ENCODE results near the gene IL17RD.
"Not testable (repeated sequence)": the region's sequence is repeated elsewhere in the genome, so short reads cannot be mapped to it uniquely, and the experiment has no call there.

The IL17RD gene

DNA sequence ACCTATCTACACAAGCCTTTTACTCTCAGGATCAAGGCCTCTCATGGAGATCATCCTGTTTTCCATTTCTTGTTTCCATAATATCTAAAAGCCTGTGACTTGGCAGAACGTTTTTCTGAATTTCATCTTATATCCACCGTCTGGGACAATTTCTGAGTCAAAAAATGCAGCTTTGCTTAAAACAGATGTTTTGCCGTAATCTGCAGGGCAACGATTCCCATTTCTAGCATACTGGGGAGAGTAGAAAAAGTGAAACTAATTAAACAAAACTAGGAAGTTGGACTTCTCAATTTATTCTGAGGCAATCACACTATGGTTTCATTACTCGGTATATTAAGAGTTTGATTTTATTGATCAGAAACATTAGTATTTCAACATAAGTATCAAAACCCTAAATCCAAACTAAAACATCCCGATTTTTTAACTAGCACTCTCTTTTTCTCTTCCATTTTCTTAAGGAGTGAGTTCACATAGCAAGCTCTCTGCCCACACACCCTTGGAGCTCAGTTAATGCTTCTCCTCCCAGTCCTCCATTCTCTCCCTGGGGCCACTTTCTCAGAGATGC lies 71.1 kb downstream of the IL17RD start:
- FAIRE-seq = no peak
- no peak for DNase-seq (ENCODE audit: low spot score)

DNA sequence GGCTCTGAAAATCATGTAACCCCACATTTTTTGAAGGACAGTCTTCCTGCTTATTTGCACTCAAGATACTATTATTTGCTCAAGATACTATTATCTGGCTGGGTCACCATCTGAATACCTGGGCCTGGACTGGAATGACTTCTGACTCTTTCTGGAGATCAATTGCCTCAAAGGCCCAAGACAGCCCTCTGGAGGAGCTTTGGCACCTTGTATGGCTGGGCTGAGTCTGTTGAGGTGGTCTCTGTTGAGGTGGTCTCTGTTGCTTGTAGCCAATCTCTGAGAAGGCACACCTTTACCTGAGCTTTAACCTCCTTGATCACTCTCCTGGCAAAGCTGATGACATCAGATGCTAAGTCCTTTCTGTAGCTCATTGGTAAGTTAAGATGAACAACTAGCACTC lies 71.7 kb downstream of the IL17RD start:
- DNase-seq (ENCODE audit: low spot score) (no peak), FAIRE-seq (no peak)

DNA sequence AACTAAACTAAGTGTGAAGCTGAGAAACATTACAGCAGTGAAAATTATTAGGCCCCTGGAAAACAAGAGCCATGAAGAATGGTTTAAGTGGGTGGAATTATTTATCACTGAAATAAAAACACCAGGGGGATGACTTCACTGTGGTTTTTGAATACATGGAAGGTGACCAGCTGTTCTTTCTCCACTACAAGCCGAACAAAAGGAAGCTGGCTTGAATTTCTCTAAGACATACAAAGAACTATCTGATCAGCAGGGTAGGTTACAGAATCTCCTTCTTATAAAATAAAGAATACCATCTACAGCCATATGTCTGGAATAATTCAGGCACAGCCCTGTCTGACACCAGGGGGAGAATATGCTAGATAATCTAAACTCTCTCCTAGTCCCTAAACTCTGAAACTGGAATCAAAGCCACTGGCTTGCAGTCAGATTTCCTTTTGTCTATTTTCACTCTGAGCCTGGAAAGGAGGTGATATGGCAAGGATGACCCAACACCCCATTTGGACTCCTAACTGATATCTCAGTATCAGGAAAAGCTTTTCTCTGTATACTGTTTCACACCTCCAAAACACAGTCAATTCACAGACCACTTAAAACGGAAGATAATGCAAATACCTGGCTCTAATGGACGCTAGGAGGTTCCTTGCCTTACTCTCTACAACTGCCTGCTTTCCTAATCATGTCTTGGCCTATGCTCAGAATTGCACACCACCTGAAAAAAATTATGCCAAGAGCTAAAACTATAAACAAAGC lies 73.5 kb downstream of the IL17RD start:
- FAIRE-seq (no peak), DNase-seq (ENCODE audit: low spot score) (no peak)

DNA sequence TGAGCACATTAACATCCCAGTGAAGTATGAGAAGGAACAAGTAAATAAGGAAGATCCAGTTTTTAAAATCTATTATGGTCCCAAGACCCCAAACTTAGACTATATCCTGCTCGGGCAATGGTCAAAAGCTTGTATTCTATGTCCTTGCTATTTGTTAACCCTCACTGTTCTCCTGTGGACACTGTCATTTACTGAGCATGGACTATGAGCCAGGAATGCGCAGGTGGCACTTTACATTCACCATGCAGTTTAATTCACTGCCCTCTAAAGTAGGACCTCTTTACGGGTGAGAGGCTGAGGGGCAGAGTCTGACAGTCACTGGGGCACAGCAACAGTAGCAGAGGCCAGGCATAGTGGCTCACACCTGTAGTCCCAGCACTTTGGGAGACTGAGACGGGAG lies 76.1 kb downstream of the IL17RD start:
- FAIRE-seq = no peak
- DNase-seq (ENCODE audit: low spot score) = no peak

DNA sequence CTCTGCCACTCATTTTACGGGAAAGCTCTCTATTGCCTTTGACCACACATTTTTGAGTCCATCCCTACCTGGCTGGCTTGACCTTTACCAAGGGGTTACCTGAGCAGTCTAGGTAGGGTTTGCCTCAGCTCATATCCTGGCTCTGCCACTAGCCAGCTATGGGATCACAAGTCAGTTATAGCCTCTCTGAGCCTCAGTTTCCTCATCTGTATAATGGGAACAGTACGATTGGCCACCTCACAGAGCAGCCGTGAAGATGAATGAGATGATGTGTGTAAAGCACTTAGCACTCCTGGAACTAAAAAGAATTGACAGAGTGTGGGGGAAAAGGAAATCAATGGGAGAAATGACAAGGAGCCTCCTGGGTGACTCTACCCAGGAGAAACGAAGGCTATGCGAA lies 76.7 kb downstream of the IL17RD start:
- FAIRE-seq (no peak), DNase-seq (ENCODE audit: low spot score) (no peak)

DNA sequence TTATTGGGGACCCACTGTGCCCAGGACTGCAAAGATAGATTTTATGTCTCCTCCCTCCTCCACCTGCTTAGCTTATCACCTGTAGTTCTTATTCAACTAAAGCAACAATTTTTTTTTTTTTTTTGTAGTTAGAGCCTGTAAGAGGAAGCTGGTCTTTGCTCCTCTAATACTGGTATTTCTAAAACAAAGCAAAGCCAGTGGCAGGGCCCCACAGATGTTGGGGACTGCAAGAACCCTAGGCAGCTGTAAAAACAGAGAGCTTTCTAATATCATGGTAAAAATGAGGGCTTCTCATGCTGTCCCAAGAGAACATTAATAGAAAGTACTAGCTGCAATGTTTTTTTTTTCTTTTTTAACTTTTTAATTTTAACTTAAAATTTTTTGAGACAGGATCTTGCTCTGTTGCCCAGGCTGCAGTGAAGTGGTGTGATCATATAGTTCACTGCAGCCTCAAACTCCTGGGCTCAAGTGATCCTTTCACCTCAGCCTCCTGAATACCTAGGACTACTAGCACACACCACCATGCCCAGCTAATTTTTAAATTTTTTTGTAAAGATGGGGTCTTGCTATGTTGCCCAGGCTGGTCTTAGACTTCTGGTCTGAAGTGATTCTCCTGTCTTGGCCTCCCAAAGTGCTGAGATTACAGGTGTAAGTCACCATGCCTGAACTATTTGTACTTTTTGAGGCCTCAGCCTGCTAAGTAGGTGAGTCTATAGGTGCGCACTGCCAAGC lies 77.6 kb downstream of the IL17RD start:
- FAIRE-seq = no peak
- no peak for DNase-seq (ENCODE audit: low spot score)

DNA sequence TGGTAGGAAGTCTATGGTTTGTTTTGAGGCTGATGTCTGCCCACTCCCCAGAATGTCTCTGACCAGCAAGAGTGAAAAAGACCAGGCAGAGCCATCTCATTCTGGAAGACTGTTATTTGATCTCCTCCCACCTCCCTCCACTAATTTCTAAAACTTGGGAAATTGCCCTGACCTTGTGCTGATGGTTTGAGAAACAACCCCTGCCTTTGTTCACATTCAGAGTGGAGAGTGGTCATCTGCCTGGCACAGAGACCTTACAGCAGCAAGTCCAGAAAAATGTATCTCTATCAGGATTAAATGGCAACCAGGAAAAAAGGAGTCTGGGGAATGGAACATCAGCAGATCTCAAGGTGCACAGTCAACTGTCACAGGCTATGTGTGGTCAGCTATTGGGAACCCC lies 79.0 kb downstream of the IL17RD start:
- DNase-seq (ENCODE audit: low spot score) = no peak
- FAIRE-seq = no peak

DNA sequence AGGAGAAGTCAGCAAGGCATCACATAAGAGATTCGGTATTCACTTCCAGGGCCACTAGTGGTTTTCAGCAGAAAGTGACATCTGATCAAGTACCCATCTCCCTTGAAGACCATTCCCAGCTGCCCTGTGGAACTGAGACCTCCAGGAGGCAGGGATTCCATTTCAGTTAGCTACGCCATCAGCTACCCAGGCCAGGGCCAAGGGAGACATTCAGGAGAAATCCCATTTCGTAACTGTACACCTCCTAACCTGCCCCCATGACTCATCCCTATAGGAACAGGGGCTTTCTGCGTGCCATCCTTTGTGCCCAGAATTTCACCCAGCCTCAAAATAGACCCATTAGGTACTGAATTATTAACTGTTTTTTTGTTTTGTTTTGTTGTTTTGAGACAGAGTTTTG lies 79.9 kb downstream of the IL17RD start:
- FAIRE-seq (no peak), DNase-seq (ENCODE audit: low spot score) (no peak)

DNA sequence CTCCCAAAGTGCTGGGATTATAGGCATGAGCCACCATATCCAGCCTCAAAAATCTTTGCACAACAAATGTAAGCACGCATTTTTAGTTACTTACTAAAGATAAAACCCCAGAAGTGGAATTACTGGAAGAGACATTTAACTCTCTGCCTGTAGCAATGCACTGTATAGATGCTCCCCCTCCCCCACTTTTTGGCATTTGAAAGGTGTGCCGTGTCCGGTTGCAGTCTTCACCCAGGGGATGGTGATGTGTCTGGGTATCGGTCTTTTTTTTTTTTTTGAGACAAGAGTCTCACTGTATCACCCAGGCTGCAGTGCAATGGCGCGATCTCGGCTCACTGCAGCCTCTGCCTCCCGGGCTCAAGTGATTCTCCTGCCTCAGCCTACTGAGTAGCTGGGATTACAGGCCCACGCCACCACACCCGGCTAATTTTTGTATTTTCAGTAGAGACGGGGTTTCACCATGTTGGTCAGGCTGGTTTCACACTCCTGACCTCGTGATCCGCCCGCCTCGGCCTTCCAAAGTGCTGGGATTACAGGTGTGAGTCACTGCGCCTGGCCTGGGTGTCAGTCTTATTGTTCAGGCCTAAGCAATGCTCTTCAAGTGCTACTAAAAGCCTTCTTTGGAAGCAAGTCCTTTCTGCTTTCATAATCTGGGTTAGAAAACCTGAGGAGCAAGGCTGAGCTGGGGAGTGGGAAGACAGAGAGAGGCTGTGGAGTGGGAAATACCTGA lies 81.7 kb downstream of the IL17RD start:
- peak; percentile 40 for DNase-seq (ENCODE audit: low spot score)
- not testable (repeated sequence) for FAIRE-seq

DNA sequence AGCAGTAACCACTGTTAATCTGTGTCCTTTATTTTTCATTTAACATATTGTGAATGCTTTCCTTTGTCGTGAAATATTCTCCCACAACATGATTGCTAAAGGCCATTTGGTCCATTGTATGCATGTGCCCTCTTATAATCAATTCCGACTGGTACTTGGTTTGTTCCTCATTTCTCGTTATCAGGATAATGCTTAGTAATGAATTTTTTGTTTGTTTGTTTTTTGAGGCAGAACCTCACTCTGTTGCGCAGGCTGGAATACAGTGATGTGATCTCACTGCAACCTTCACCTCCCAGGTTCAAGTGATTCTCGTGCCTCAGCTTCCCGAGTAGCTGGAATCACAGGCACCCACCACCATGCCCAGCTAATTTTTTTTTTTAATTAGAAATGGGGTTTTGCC lies 82.7 kb downstream of the IL17RD start:
- no peak for FAIRE-seq
- no peak for DNase-seq (ENCODE audit: low spot score)

DNA sequence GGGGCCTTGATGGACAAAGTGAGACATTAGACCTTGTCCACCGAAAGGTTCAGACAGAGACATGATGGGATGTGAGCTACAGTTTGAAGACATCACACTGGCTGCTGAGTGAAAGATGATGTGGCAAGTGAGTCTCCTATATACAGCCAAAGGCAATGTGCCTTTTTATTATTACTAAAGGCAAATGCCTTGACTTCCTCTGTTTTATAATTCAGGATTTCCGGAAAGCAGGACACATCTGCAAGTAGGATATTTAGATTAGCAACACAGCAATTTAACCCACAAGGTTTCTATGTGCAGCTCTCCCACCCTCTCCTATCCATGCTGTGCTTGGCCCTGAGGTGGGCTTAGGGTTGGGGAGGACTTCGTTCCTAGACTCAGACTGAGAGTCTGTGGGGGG lies 84.0 kb downstream of the IL17RD start:
- no peak for DNase-seq (ENCODE audit: low spot score)
- FAIRE-seq = no peak

DNA sequence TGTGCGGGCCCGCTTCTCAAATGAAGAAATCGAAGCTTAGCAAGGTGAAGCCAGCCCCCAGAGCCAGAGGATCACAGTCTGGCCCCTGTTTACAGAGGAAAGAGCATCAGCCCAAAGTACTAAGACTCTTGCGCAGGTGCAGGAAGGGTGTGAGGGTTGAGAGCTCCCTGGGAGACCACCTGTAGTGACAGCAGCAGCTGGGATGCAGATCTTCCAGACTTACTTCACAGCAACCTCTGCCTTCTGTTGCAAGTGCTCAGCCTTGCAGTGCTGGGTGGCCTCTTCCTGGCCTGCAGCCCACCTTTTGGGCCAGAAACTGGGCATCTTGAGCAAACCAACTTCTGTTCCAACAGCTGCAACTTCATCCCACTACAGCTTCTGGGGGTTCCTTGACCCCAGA lies 85.0 kb downstream of the IL17RD start:
- FAIRE-seq (no peak), DNase-seq (ENCODE audit: low spot score) (no peak)

DNA sequence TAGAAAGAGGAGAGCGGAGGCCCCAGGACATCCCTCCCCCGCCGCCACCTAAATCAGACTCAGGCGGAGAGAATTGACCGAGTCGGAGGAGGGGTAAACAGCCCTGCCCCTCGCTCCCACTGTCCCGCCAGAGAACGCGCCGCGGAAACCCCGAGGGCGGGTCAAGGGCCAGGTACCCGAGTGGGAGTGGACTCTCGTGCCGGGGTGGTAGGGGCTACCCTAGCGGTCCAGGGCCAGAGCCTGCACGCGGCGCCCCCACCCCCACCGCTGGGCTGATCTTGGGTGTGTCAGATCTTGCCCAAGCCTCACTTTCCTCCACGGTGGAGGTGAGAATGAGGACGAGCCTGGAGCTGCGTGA lies 85.7 kb downstream of the IL17RD start:
- peak; percentile 40 for DNase-seq (ENCODE audit: low spot score)

DNA sequence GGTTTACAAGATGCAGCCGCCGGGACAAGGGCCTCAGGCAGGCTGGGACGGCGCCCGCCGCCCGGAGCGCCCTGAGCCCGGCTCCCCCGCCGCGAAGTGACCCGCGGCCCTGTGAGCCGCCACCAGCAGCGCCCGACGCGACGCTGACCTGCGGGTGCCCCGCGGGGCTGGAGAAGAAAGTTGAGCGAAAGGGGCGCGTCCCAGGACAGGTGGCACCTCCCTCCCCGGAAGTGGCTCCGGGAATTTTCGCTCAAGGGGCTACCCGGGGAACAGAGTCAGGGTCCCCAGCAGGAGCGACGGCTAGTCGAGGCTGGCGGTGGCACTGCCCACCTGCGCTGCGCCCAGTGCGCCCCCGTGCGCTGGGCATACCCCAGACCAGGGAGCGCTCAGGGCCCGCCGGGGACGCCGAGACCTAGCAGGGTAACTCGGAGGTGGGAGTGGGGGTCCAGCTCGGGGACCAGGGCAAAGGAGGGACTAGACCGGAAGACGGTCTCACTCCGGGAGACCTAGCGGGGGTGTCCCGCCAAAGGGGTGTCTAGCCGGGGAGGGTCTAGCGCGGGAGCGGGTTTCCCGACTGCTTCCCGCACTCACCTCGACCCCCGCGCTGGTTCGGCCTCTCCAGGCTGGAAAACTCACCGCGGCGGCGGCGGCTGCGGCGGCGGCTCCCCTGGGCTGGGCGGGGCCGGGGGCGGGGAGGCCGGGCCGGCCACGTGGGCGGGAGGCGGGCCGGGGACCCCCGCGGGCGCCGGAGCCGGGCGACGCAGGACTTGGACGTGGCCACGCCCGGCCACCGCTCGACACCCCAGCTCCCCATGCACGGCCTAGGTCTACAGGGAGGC lies 86.3 kb downstream of the IL17RD start:
- DNase-seq (ENCODE audit: low spot score) = peak; percentile 85
- FAIRE-seq = no peak

More for the DNA sequence above, 85.7 kb downstream of the IL17RD start:
- no peak for FAIRE-seq

DNA sequence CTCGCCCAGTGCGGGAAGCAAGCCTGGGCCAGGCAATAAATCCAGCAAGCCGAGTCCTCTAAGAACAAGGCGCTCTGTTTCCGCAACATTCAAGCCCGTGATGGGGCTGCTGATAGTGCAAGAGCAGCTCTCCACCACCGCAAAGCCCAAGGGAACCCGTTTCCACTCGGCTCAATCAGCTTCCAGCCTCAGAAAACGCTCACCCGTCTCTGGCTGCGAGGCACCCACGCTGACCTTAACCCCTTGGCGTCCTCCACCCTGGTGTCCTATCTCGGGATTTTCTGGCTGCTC lies 86.9 kb downstream of the IL17RD start:
- no peak for FAIRE-seq
- no peak for DNase-seq (ENCODE audit: low spot score)

DNA sequence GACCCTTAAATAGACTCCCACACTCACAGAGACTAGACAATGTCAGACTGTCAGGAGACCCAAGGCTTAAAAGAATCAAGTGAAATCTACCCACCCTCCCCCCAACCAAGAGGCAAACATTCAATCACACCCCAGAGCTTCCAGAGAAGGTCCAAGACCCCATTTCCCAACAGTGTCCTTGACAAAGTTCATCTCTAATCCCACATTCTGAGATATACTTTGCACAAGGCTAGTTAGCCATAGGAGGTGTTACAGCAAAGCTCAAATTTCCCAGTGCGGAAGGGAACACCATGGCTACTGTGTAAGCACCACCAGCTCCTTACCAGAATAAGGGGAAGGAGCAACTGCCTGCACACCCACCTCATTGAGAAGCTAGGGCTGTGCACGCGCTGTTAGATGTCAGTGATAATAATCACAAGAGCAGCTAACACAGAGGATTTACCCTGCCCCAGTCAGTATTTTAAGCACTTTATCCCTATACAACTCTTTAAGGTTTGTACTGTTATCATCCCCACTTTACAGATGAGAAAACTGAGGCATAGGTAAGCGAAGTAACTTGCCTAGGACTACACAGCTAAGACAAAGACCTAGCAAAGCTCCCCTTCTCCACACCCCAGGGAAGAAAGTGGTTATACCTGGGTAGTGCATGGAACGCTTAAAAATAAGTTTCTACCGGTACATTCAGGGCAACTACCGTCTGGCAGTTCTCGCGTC lies 87.4 kb downstream of the IL17RD start:
- DNase-seq (ENCODE audit: low spot score) = no peak
- no peak for FAIRE-seq

DNA sequence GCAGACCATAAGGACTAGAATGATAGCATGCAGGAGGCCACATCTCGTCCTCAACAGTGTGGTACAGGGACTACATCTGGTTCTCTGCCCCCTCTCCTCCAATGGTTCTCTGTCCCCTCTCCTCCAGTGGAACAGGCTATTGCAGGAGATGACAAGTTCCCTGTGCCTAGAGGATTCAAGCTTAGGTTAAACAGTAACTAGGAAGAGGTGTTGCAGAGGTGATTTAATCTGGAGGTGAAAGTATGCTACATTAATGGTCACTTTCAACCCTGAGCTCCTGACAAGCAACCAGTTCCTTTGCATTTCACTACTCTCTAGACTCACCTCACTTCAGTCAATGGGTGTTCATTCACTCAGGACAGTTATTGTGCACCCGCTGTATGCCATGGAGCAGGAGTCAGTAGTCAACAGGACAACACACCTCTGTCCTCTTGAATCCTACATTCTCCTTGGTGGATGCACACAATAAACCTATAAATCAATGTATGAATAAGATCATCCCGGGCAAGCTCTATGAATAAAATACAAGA lies 88.7 kb downstream of the IL17RD start:
- FAIRE-seq (no peak), DNase-seq (ENCODE audit: low spot score) (no peak)

DNA sequence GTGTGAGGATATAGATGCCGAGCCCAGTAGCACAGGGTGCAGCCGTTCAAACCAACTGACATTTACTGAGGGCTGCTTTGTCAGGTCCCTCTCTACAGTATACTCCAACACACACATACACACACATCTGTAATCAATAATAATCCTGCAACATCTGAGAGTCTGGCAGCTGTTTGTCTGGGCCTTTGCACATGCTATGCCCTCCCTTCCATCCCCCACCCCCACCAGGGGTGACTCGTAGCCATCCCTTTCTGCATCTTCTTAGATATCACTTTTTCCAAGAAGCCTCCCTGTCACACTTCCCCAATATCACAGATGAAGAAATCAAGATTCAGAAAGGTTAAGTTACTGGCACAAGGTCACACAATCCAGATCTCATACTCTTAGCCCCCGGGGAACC lies 91.0 kb downstream of the IL17RD start:
- FAIRE-seq (no peak), DNase-seq (ENCODE audit: low spot score) (no peak)

DNA sequence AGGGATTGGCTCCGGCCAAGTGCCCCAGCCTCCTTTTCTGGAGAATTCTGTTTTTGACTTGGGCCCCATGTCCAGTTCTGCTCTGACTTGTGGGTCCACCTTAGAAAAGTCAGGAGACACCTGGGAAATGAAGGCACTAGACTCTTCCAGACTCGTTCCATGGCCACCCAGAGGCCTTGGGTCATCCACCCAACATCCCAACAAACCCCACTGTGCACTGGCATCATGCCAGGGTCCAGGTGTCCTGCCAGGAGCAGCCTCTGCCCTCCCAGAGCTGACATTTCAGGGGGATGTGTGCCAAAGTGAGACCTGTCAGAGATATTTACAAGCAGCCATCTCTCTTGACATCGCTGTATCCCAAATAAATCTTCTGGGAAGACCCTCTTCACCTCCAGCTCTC lies 91.5 kb downstream of the IL17RD start:
- FAIRE-seq (no peak), DNase-seq (ENCODE audit: low spot score) (no peak)

DNA sequence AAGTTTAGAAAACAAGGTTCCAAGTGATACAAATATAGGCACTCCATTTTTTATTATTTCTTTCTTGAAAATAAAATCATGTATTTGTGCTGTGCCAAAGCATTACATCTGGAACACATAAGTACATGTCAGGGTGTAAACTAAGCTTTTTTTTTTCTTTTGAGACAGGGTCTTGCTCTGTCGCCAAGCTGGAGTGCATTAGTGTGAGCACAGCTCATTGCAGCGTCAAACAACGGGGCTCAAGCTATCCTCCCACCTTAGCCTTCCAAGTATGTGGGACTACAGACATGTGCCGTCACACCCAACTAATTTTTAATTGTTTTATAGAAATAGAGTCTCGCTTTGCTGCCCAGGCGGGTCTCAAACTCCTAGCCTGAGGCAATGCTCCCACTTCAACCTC lies 95.7 kb downstream of the IL17RD start:
- FAIRE-seq = no peak
- no peak for DNase-seq (ENCODE audit: low spot score)
